Osteocyte (in vitro differentiated cells): ENCODE results near the gene PROC. TPM values are rescaled to one million over a fixed set of nuclear protein-coding genes. Genes with fewer than 3 reads are reported as not detected.

Source experiments
- DNase-seq: peaks from one replicate; pipeline ENCODE4 v3.0.0; 2021; ENCODE audit warnings: mixed read lengths; ENCODE audit not compliant: unreplicated experiment; ENCODE audit errors: extremely low spot score
- H3K27ac Mint-ChIP-seq: one replicate; pipeline ENCODE4 v1.8.0; 2021; ENCODE audit warnings: mild to moderate bottlenecking, mixed read lengths; ENCODE audit not compliant: unreplicated experiment
- H3K27me3 Mint-ChIP-seq: one replicate; pipeline ENCODE4 v1.8.0; 2021; ENCODE audit warnings: mixed read lengths; ENCODE audit not compliant: unreplicated experiment
- H3K36me3 Mint-ChIP-seq: one replicate; pipeline ENCODE4 v1.8.0; 2021; ENCODE audit warnings: mixed read lengths; ENCODE audit not compliant: unreplicated experiment
- H3K4me1 Mint-ChIP-seq: one replicate; pipeline ENCODE4 v1.8.0; 2021; ENCODE audit warnings: mixed read lengths; ENCODE audit not compliant: unreplicated experiment
- H3K4me3 Mint-ChIP-seq: one replicate; pipeline ENCODE4 v1.8.0; 2021; ENCODE audit warnings: mild to moderate bottlenecking, moderate library complexity, mixed read lengths; ENCODE audit not compliant: unreplicated experiment
- H3K9me3 Mint-ChIP-seq: one replicate; pipeline ENCODE4 v1.8.0; 2021; ENCODE audit warnings: mixed read lengths; ENCODE audit not compliant: unreplicated experiment
- CTCF ChIP-seq: fragments of 200-600 bp; sonication (generic); IDR thresholded peaks from 2 replicates; pipeline ENCODE4 v1.5.0; 2021; ENCODE audit warnings: antibody characterized with exemption, mild to moderate bottlenecking, moderate library complexity
- total RNA-seq: library from RNA; stranded (reverse); gene quantifications from 2 replicates; pipeline ENCODE4 v1.2.1, GENCODE V29; 2021

The PROC gene
- total RNA-seq, 1 donor from 2014 or later = 1.6 TPM

GRCh38 chr2:127462461-127462860 is 44.2 kb downstream of the PROC start:
- no peak overlapping the region for H3K4me3 Mint-ChIP-seq
- H3K36me3 Mint-ChIP-seq = peaks cover 2% of the 10 kb centered on the region
- no peaks in the 10 kb centered on the region for H3K9me3 Mint-ChIP-seq
- H3K27me3 Mint-ChIP-seq = no peaks in the 10 kb centered on the region
- no peak for DNase-seq
- no peak overlapping the region for H3K27ac Mint-ChIP-seq
- H3K4me1 Mint-ChIP-seq = no peaks in the 10 kb centered on the region
- TF ChIP-seq CTCF = no peak

- Mint-ChIP-seq H3K9me3 (no peaks in the 10 kb centered on the region), H3K4me1 (no peaks in the 10 kb centered on the region), H3K36me3 (peaks cover 2% of the 10 kb centered on the region), H3K27me3 (no peaks in the 10 kb centered on the region), H3K27ac (no peak overlapping the region), H3K4me3 (no peak overlapping the region)
- no peak for DNase-seq
- TF ChIP-seq CTCF = no peak
Measured at GRCh38 chr2:127463155-127463991, 45.1 kb downstream of the PROC start.

- H3K36me3 Mint-ChIP-seq = peaks cover 2% of the 10 kb centered on the region
- TF ChIP-seq CTCF = no peak
- H3K27me3 Mint-ChIP-seq = no peaks in the 10 kb centered on the region
- H3K27ac Mint-ChIP-seq = no peak overlapping the region
- no peaks in the 10 kb centered on the region for H3K9me3 Mint-ChIP-seq
- no peak overlapping the region for H3K4me3 Mint-ChIP-seq
- no peaks in the 10 kb centered on the region for H3K4me1 Mint-ChIP-seq
- no peak for DNase-seq
Measured at GRCh38 chr2:127464470-127465257, 46.4 kb downstream of the PROC start.

GRCh38 chr2:127465258-127465657 is 47.0 kb downstream of the PROC start:
- TF ChIP-seq CTCF = no peak
- Mint-ChIP-seq H3K9me3 (no peaks in the 10 kb centered on the region), H3K4me1 (no peaks in the 10 kb centered on the region), H3K27ac (no peak overlapping the region), H3K36me3 (peaks cover 2% of the 10 kb centered on the region), H3K27me3 (no peaks in the 10 kb centered on the region), H3K4me3 (no peak overlapping the region)
- DNase-seq = no peak

- no peak for TF ChIP-seq CTCF
- H3K36me3 Mint-ChIP-seq = peaks cover 4% of the 10 kb centered on the region
- H3K27me3 Mint-ChIP-seq = no peaks in the 10 kb centered on the region
- H3K4me1 Mint-ChIP-seq = no peaks in the 10 kb centered on the region
- no peak overlapping the region for H3K27ac Mint-ChIP-seq
- no peaks in the 10 kb centered on the region for H3K9me3 Mint-ChIP-seq
- H3K4me3 Mint-ChIP-seq = no peak overlapping the region
- DNase-seq = no peak
Measured at GRCh38 chr2:127469051-127469450, 50.8 kb downstream of the PROC start.
